Esophagus (tissue), 2 donors: Measurements from ENCODE around the gene CYSLTR2. TPM values are rescaled to one million over a fixed set of nuclear protein-coding genes. Genes with fewer than 3 reads are reported as not detected.

Experiments
- H3K27ac ChIP-seq, 2 donors: one replicate each; pipeline ENCODE4 v1.5.1; 2013; ENCODE audit warnings: low read depth in 2 of 2, mild to moderate bottlenecking in 2 of 2, inconsistent platforms in 1 of 2, low read length in 1 of 2, moderate library complexity in 1 of 2
- H3K27me3 ChIP-seq, 2 donors: one replicate each; pipeline ENCODE4 v1.6.1; 2013; ENCODE audit warnings: low read length in 2 of 2, control low read depth in 1 of 2, mild to moderate bottlenecking in 1 of 2; ENCODE audit not compliant: insufficient read depth in 2 of 2, control insufficient read depth in 1 of 2
- H3K36me3 ChIP-seq, 2 donors: one replicate each; pipeline ENCODE4 v1.6.1; 2013; ENCODE audit warnings: low read length in 1 of 2; ENCODE audit not compliant: control insufficient read depth in 2 of 2, insufficient read depth in 2 of 2
- H3K4me1 ChIP-seq, 2 donors: one replicate each; pipeline ENCODE4 v1.6.1; 2013; ENCODE audit warnings: low read length in 1 of 2; ENCODE audit not compliant: control insufficient read depth in 2 of 2, insufficient read depth in 2 of 2
- H3K4me3 ChIP-seq, 2 donors: one replicate each; pipeline ENCODE4 v1.5.1; 2013; ENCODE audit warnings: low read length in 2 of 2, mild to moderate bottlenecking in 2 of 2, low read depth in 1 of 2, moderate library complexity in 1 of 2
- H3K9me3 ChIP-seq, 2 donors: one replicate each; pipeline ENCODE4 v1.6.1; 2013; ENCODE audit warnings: mild to moderate bottlenecking in 2 of 2, low read depth in 1 of 2, low read length in 1 of 2, moderate library complexity in 1 of 2; ENCODE audit not compliant: control insufficient read depth in 2 of 2, insufficient read depth in 1 of 2
- WGBS, 2 donors: extraction: QIAGEN DNeasy Blood & Tissue Kit; methylation state at CpG; one replicate each; pipeline ENCODE4 v1.1.7; 2013; 5-methylcytosine and 5-hydroxymethylcytosine counted together
- polyA plus RNA-seq, 2 donors: library from polyadenylated mRNA; stranded (reverse); fragments of 200-250 nt; gene quantifications; one replicate each; pipeline ENCODE4 v1.2.3, GENCODE V29; 2013
- donor health status: healthy with polysubstance abuse.
- donor health status: Bipolar disorder and iron deficiency.

The CYSLTR2 gene
- polyA plus RNA-seq, 2 donors = 0.07 to 0.12 TPM

- 80 to 89% methylated on average over 4 of the region's 4 CpGs for WGBS, 2 donors
- H3K4me3 ChIP-seq = no peak overlapping the region
- H3K36me3 ChIP-seq = no peaks in the 10 kb centered on the region
- H3K4me1 ChIP-seq = no peaks in the 10 kb centered on the region
- no peaks in the 10 kb centered on the region for H3K9me3 ChIP-seq
- no peaks in the 10 kb centered on the region for H3K27me3 ChIP-seq
- H3K27ac ChIP-seq = no peak overlapping the region
These were observed 24.5 kb upstream of the CYSLTR2 start for GRCh38 chr13:48629277-48629676.

GRCh38 chr13:48630291-48630690, 23.4 kb upstream of the CYSLTR2 start:
- H3K4me3 ChIP-seq = no peak overlapping the region
- no peaks in the 10 kb centered on the region for H3K4me1 ChIP-seq
- no peaks in the 10 kb centered on the region for H3K9me3 ChIP-seq
- no peaks in the 10 kb centered on the region for H3K27me3 ChIP-seq
- no peak overlapping the region for H3K27ac ChIP-seq
- H3K36me3 ChIP-seq = no peaks in the 10 kb centered on the region
- 95 to 100% methylated on average over 1 of the region's 1 CpG for WGBS, 2 donors

- Histone ChIP-seq H3K4me1 (no peaks in the 10 kb centered on the region), H3K36me3 (no peaks in the 10 kb centered on the region), H3K4me3 (no peak overlapping the region), H3K9me3 (no peaks in the 10 kb centered on the region), H3K27ac (no peak overlapping the region), H3K27me3 (no peaks in the 10 kb centered on the region)
- WGBS, 2 donors = 78 to 81% methylated on average over 4 of the region's 4 CpGs
These were observed 23.0 kb upstream of the CYSLTR2 start for GRCh38 chr13:48630773-48631172.

GRCh38 chr13:48631441-48631840, 22.3 kb upstream of the CYSLTR2 start:
- H3K36me3 ChIP-seq = no peaks in the 10 kb centered on the region
- H3K4me3 ChIP-seq = no peak overlapping the region
- H3K4me1 ChIP-seq = no peaks in the 10 kb centered on the region
- WGBS, 2 donors = 53 to 55% methylated on average over 1 of the region's 1 CpG
- H3K27me3 ChIP-seq = no peaks in the 10 kb centered on the region
- H3K27ac ChIP-seq = no peak overlapping the region
- peaks cover 0 to under 1% of the 10 kb centered on the region in 2 donors for H3K9me3 ChIP-seq

- Histone ChIP-seq H3K9me3 (peaks cover 0 to 5% of the 10 kb centered on the region in 2 donors), H3K27ac (no peak overlapping the region), H3K4me3 (no peak overlapping the region), H3K36me3 (no peaks in the 10 kb centered on the region), H3K27me3 (no peaks in the 10 kb centered on the region), H3K4me1 (no peaks in the 10 kb centered on the region)
- WGBS, 2 donors = 83 to 86% methylated on average over 3 of the region's 3 CpGs
These were observed 20.0 kb upstream of the CYSLTR2 start for GRCh38 chr13:48633700-48634099.

GRCh38 chr13:48634636-48635035, 19.1 kb upstream of the CYSLTR2 start:
- no peaks in the 10 kb centered on the region for H3K27me3 ChIP-seq
- peaks cover 0 to 5% of the 10 kb centered on the region in 2 donors for H3K9me3 ChIP-seq
- no peak overlapping the region for H3K4me3 ChIP-seq
- H3K27ac ChIP-seq = no peak overlapping the region
- H3K4me1 ChIP-seq = no peaks in the 10 kb centered on the region
- H3K36me3 ChIP-seq = no peaks in the 10 kb centered on the region

- Histone ChIP-seq H3K4me1 (no peaks in the 10 kb centered on the region), H3K36me3 (no peaks in the 10 kb centered on the region), H3K9me3 (peaks cover 0 to 5% of the 10 kb centered on the region in 2 donors), H3K27me3 (no peaks in the 10 kb centered on the region), H3K4me3 (no peak overlapping the region), H3K27ac (no peak overlapping the region)
These were observed 18.3 kb upstream of the CYSLTR2 start for GRCh38 chr13:48635478-48635877.

GRCh38 chr13:48636550-48636949, 17.2 kb upstream of the CYSLTR2 start:
- Histone ChIP-seq H3K36me3 (no peaks in the 10 kb centered on the region), H3K27ac (no peak overlapping the region), H3K27me3 (no peaks in the 10 kb centered on the region), H3K4me3 (no peak overlapping the region), H3K4me1 (no peaks in the 10 kb centered on the region), H3K9me3 (peaks cover 0 to 5% of the 10 kb centered on the region in 2 donors)

GRCh38 chr13:48637601-48638000, 16.1 kb upstream of the CYSLTR2 start:
- H3K27ac ChIP-seq = no peak overlapping the region

GRCh38 chr13:48640767-48641166, 13.0 kb upstream of the CYSLTR2 start:
- WGBS, 2 donors = 83 to 90% methylated on average over 7 of the region's 7 CpGs
- Histone ChIP-seq H3K36me3 (no peaks in the 10 kb centered on the region), H3K4me3 (no peak overlapping the region), H3K27ac (no peak overlapping the region), H3K27me3 (no peaks in the 10 kb centered on the region), H3K4me1 (no peaks in the 10 kb centered on the region), H3K9me3 (peaks cover 0 to 5% of the 10 kb centered on the region in 2 donors)

More at GRCh38 chr13:48637601-48638000, 16.1 kb upstream of the CYSLTR2 start:
- no peaks in the 10 kb centered on the region for H3K36me3 ChIP-seq
- H3K27me3 ChIP-seq = no peaks in the 10 kb centered on the region
- H3K9me3 ChIP-seq = peaks cover 0 to 5% of the 10 kb centered on the region in 2 donors
- H3K4me3 ChIP-seq = no peak overlapping the region
- WGBS, 2 donors = 39 to 82% methylated on average over 2 of the region's 2 CpGs
- H3K4me1 ChIP-seq = no peaks in the 10 kb centered on the region
